ENCODE data around the gene EDA. TPM values are rescaled to one million over a fixed set of nuclear protein-coding genes. Genes with fewer than 3 reads are reported as not detected.

EDA gene
- total RNA-seq, 1 donor from 2014 or later, result 3.0 TPM

DNA sequence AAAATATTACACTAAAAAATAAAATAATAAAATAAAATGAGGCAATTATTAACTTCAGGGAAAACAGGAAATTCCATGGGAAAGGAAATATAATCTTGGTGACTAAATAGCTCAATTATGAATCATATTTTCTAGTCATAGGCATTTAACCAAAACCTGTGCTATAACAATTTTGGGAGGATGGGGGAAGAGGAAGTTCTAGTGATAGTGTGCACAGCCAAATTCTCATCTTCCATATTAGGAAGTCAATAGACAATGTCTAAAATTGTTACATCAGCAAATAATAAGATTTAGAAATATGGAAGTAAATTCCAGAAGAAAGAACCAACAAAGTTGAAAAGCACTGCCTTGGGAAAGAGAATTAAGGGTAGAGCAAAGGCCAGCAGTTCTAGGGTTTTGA is 431.1 kb downstream of the EDA start:
- no peak for DNase-seq (ENCODE audit: low spot score, unreplicated experiment)
- H3K9me3 Mint-ChIP-seq (ENCODE audit: low read depth), result peaks cover 28% of the 10 kb centered on the region
- H3K27me3 Mint-ChIP-seq, result no peaks in the 10 kb centered on the region
- no peaks in the 10 kb centered on the region for H3K36me3 Mint-ChIP-seq (ENCODE audit: insufficient read depth)
- no peak overlapping the region for H3K4me3 Mint-ChIP-seq (ENCODE audit: low read depth)
- TF ChIP-seq, protein P1, sequence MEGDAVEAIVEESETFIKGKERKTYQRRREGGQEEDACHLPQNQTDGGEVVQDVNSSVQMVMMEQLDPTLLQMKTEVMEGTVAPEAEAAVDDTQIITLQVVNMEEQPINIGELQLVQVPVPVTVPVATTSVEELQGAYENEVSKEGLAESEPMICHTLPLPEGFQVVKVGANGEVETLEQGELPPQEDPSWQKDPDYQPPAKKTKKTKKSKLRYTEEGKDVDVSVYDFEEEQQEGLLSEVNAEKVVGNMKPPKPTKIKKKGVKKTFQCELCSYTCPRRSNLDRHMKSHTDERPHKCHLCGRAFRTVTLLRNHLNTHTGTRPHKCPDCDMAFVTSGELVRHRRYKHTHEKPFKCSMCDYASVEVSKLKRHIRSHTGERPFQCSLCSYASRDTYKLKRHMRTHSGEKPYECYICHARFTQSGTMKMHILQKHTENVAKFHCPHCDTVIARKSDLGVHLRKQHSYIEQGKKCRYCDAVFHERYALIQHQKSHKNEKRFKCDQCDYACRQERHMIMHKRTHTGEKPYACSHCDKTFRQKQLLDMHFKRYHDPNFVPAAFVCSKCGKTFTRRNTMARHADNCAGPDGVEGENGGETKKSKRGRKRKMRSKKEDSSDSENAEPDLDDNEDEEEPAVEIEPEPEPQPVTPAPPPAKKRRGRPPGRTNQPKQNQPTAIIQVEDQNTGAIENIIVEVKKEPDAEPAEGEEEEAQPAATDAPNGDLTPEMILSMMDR (IDR thresholded peaks at IDR 0.05; ENCODE audit: unreplicated experiment), result no peak
- H3K27ac Mint-ChIP-seq, result no peak overlapping the region
- H3K4me1 Mint-ChIP-seq (ENCODE audit: low read depth), result no peaks in the 10 kb centered on the region

DNA sequence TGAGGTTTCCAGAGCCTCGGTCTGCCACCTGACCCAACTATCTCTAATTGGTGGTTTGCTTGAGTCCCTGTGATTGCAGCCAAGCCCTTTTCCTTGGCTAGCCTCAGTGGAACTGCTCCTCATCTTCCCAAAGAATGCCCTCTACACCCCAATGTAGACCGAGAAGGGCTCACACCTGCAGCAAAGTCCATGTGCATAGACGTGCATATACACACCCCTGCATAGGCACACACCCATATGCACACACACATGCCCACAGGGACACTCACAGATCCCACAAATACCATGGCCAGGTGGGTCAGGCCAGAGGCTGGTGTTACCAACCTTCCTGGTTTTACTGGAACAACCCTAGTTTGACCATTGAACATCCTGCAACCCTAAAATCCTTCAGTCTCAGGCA is 433.5 kb downstream of the EDA start:
- no peaks in the 10 kb centered on the region for H3K27me3 Mint-ChIP-seq
- H3K9me3 Mint-ChIP-seq (ENCODE audit: low read depth), result peaks cover 29% of the 10 kb centered on the region
- no peak overlapping the region for H3K27ac Mint-ChIP-seq
- H3K36me3 Mint-ChIP-seq (ENCODE audit: insufficient read depth), result no peaks in the 10 kb centered on the region
- DNase-seq (ENCODE audit: low spot score, unreplicated experiment), result no peak
- no peak overlapping the region for H3K4me3 Mint-ChIP-seq (ENCODE audit: low read depth)
- H3K4me1 Mint-ChIP-seq (ENCODE audit: low read depth), result no peaks in the 10 kb centered on the region
- TF ChIP-seq, protein P1 (IDR thresholded peaks at IDR 0.05; ENCODE audit: unreplicated experiment), result no peak

DNA sequence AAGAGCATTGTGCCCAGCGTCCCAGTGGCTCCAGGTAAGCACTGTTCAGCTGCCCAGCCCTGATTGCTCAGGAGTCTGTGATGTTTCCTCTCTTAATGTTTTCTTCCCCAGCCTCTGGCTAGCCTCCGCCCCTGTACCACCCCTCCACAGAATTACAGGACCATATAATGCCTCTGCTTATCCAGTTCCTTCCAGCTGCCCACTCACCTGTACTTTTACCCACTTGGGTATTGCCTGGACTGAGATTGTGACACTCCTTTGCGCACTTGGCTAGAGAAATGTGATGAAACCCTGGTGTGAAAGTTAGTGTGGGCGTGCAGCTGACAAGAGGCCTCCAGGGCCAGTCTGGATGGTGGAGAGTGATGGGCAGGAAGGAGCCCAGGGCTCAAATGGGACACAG is 434.0 kb downstream of the EDA start, which contains the start of gene AWAT2:
TSS of gene AWAT2 (minus strand) at position 14 of the 400 bp plus-strand sequence. CDS start at position 8, 6 bp downstream.
- TF ChIP-seq, protein P1 (IDR thresholded peaks at IDR 0.05; ENCODE audit: unreplicated experiment), result no peak
- Mint-ChIP-seq H3K4me3 (ENCODE audit: low read depth) (no peak within 1 kb of the TSS), H3K27me3 (no peaks in the 10 kb centered on the region), H3K27ac (no peak within 1 kb of the TSS), H3K9me3 (ENCODE audit: low read depth) (peaks cover 25% of the 10 kb centered on the region), H3K36me3 (ENCODE audit: insufficient read depth) (no peaks in the 10 kb centered on the region), H3K4me1 (ENCODE audit: low read depth) (no peaks in the 10 kb centered on the region)
- DNase-seq (ENCODE audit: low spot score, unreplicated experiment), result no peak

DNA sequence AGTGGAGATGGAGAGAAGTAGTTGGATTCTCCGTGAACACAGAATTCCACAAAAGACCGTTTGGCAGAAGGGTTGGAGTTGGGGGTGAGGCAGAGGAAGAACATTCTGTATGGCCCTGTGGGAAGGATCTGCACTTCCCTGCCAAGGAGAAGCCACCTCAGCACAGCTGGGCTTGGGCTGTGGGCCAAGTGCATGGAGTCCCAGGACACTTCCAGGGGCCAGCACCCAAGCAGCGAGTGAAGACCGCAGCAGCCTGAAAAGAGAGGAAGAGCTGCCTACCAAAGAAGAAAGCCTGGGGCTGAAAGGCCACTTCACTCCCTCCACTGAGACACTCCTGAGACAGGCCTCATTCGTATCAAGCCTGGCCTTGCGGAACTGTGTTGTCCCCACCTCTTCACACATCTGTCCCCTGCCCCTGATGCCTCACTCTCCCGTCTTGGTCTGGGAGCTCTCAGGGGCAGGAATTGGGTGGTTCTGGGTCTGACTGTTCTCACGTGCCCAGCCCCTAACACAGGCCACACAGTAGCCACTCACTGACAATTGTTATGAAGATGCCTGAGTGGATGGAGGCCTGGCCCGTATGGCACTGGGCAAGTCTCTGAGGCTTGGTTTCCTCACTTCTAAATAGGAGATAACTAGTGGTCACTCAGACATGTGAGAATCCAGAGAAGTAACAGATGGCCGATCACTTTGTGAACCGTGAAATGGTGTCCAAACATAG is 437.1 kb downstream of the EDA start:
- H3K9me3 Mint-ChIP-seq (ENCODE audit: low read depth), result peaks cover 22% of the 10 kb centered on the region
- no peaks in the 10 kb centered on the region for H3K27me3 Mint-ChIP-seq
- no peak overlapping the region for H3K4me3 Mint-ChIP-seq (ENCODE audit: low read depth)
- no peaks in the 10 kb centered on the region for H3K36me3 Mint-ChIP-seq (ENCODE audit: insufficient read depth)
- TF ChIP-seq, protein P1 (IDR thresholded peaks at IDR 0.05; ENCODE audit: unreplicated experiment), result no peak
- H3K27ac Mint-ChIP-seq, result no peak overlapping the region
- no peak for DNase-seq (ENCODE audit: low spot score, unreplicated experiment)
- peaks cover under 1% of the 10 kb centered on the region for H3K4me1 Mint-ChIP-seq (ENCODE audit: low read depth)

DNA sequence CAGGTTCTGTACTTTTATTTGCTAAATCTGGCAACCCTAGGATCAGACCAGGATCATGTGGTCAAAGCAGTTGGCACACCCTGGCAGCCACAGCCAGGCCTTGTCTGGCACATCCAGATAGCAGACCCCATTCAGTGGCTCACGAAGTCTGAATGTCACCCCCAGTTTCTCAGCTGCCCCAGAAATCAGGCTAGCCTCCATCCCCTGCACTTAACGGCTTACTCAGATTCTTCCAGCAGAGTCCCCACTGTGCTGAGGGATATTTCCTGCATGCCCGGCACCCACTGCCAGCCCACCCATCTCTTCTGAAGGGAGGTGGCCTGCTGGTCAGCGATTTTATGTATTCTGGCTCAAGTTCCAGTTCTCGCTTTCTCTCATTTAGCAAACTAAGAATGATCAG is 438.5 kb downstream of the EDA start:
- H3K4me1 Mint-ChIP-seq (ENCODE audit: low read depth), result peaks cover 10% of the 10 kb centered on the region
- no peak for DNase-seq (ENCODE audit: low spot score, unreplicated experiment)
- no peaks in the 10 kb centered on the region for H3K36me3 Mint-ChIP-seq (ENCODE audit: insufficient read depth)
- no peak overlapping the region for H3K27ac Mint-ChIP-seq
- TF ChIP-seq, protein P1 (IDR thresholded peaks at IDR 0.05; ENCODE audit: unreplicated experiment), result no peak
- H3K4me3 Mint-ChIP-seq (ENCODE audit: low read depth), result no peak overlapping the region
- peaks cover 20% of the 10 kb centered on the region for H3K9me3 Mint-ChIP-seq (ENCODE audit: low read depth)
- no peaks in the 10 kb centered on the region for H3K27me3 Mint-ChIP-seq
